Measurements from ENCODE around the gene NEUROD1. TPM values are rescaled to one million over a fixed set of nuclear protein-coding genes. Genes with fewer than 3 reads are reported as not detected.

NEUROD1 gene
- total RNA-seq, 1 experiment from 2014 or later, result not detected

GRCh38 chr2:181682026-181682789 is 1.9 kb upstream of the NEUROD1 start:
- in situ Hi-C loops (cut with HindIII; ENCODE audit: low pct_unique_long_range_greater_than_20kb, low sequenced_read_pairs), result no loop called here
- DNase-seq (ENCODE audit: low read depth), result no peak

GRCh38 chr2:181680937-181681811 is 857 bp upstream of the NEUROD1 start:
- in situ Hi-C loops (cut with HindIII; ENCODE audit: low pct_unique_long_range_greater_than_20kb, low sequenced_read_pairs), result no loop called here
- DNase-seq (ENCODE audit: low read depth), result no peak

- no peak for DNase-seq (ENCODE audit: low read depth)
- in situ Hi-C loops (cut with HindIII; ENCODE audit: low pct_unique_long_range_greater_than_20kb, low sequenced_read_pairs), result no loop called here
Observed at GRCh38 chr2:181679544-181679979, 755 bp downstream of the NEUROD1 start.

GRCh38 chr2:181678861-181679543 is 1.3 kb downstream of the NEUROD1 start:
- in situ Hi-C loops (cut with HindIII; ENCODE audit: low pct_unique_long_range_greater_than_20kb, low sequenced_read_pairs), result no loop called here

GRCh38 chr2:181677912-181678586 is 2.3 kb downstream of the NEUROD1 start:
- in situ Hi-C loops (cut with HindIII; ENCODE audit: low pct_unique_long_range_greater_than_20kb, low sequenced_read_pairs), result no loop called here
- DNase-seq (ENCODE audit: low read depth), result peak; percentile 40

More at GRCh38 chr2:181678861-181679543, 1.3 kb downstream of the NEUROD1 start:
- no peak for DNase-seq (ENCODE audit: low read depth)

- in situ Hi-C loops (cut with HindIII; ENCODE audit: low pct_unique_long_range_greater_than_20kb, low sequenced_read_pairs), result no loop called here
Observed at GRCh38 chr2:181675254-181675653, 5.1 kb downstream of the NEUROD1 start.

GRCh38 chr2:181674461-181674860 is 5.9 kb downstream of the NEUROD1 start:
- in situ Hi-C loops (cut with HindIII; ENCODE audit: low pct_unique_long_range_greater_than_20kb, low sequenced_read_pairs), result no loop called here
- no peak for DNase-seq (ENCODE audit: low read depth)

More at GRCh38 chr2:181675254-181675653, 5.1 kb downstream of the NEUROD1 start:
- no peak for DNase-seq (ENCODE audit: low read depth)

GRCh38 chr2:181673173-181673572 is 7.1 kb downstream of the NEUROD1 start:
- in situ Hi-C loops (cut with HindIII; ENCODE audit: low pct_unique_long_range_greater_than_20kb, low sequenced_read_pairs), result no loop called here
- peak; percentile 47 for DNase-seq (ENCODE audit: low read depth)

- in situ Hi-C loops (cut with HindIII; ENCODE audit: low pct_unique_long_range_greater_than_20kb, low sequenced_read_pairs), result no loop called here
- no peak for DNase-seq (ENCODE audit: low read depth)
Observed at GRCh38 chr2:181672255-181673008, 7.9 kb downstream of the NEUROD1 start.

GRCh38 chr2:181670632-181671031 is 9.7 kb downstream of the NEUROD1 start:
- in situ Hi-C loops (cut with HindIII; ENCODE audit: low pct_unique_long_range_greater_than_20kb, low sequenced_read_pairs), result no loop called here
- DNase-seq (ENCODE audit: low read depth), result no peak

- in situ Hi-C loops (cut with HindIII; ENCODE audit: low pct_unique_long_range_greater_than_20kb, low sequenced_read_pairs), result no loop called here
- no peak for DNase-seq (ENCODE audit: low read depth)
Observed at GRCh38 chr2:181667234-181667633, 13.1 kb downstream of the NEUROD1 start.

GRCh38 chr2:181662287-181662686 is 18.0 kb downstream of the NEUROD1 start:
- DNase-seq (ENCODE audit: low read depth), result no peak
- in situ Hi-C loops (cut with HindIII; ENCODE audit: low pct_unique_long_range_greater_than_20kb, low sequenced_read_pairs), result no loop called here

GRCh38 chr2:181660181-181660580 is 20.1 kb downstream of the NEUROD1 start:
- DNase-seq (ENCODE audit: low read depth), result no peak
- in situ Hi-C loops (cut with HindIII; ENCODE audit: low pct_unique_long_range_greater_than_20kb, low sequenced_read_pairs), result no loop called here

- in situ Hi-C loops (cut with HindIII; ENCODE audit: low pct_unique_long_range_greater_than_20kb, low sequenced_read_pairs), result no loop called here
- DNase-seq (ENCODE audit: low read depth), result no peak
Observed at GRCh38 chr2:181658444-181658843, 21.9 kb downstream of the NEUROD1 start.

GRCh38 chr2:181657379-181657778 is 22.9 kb downstream of the NEUROD1 start:
- no peak for DNase-seq (ENCODE audit: low read depth)
- in situ Hi-C loops (cut with HindIII; ENCODE audit: low pct_unique_long_range_greater_than_20kb, low sequenced_read_pairs), result no loop called here

- peak; percentile 73 for DNase-seq (ENCODE audit: low read depth)
- in situ Hi-C loops (cut with HindIII; ENCODE audit: low pct_unique_long_range_greater_than_20kb, low sequenced_read_pairs), result no loop called here
Observed at GRCh38 chr2:181656450-181657291, 23.6 kb downstream of the NEUROD1 start, which contains the start of gene CERKL. Gene CERKL (minus strand): TSS chr2:181657105. CDS start chr2:181657006, 99 bp downstream.

GRCh38 chr2:181655519-181655918 is 24.8 kb downstream of the NEUROD1 start:
- in situ Hi-C loops (cut with HindIII; ENCODE audit: low pct_unique_long_range_greater_than_20kb, low sequenced_read_pairs), result no loop called here
- DNase-seq (ENCODE audit: low read depth), result no peak

Data from Caki2 (cell line).